ENCODE measurements around the gene ATG12. TPM values are rescaled to one million over a fixed set of nuclear protein-coding genes. Genes with fewer than 3 reads are reported as not detected.

The ATG12 gene
- total and polyA plus RNA-seq, 2 of the 13 experiments (the other 11 are each of a cell fraction or from before 2014, with no cell fraction given): 46.4 to 58.1 TPM

DNA sequence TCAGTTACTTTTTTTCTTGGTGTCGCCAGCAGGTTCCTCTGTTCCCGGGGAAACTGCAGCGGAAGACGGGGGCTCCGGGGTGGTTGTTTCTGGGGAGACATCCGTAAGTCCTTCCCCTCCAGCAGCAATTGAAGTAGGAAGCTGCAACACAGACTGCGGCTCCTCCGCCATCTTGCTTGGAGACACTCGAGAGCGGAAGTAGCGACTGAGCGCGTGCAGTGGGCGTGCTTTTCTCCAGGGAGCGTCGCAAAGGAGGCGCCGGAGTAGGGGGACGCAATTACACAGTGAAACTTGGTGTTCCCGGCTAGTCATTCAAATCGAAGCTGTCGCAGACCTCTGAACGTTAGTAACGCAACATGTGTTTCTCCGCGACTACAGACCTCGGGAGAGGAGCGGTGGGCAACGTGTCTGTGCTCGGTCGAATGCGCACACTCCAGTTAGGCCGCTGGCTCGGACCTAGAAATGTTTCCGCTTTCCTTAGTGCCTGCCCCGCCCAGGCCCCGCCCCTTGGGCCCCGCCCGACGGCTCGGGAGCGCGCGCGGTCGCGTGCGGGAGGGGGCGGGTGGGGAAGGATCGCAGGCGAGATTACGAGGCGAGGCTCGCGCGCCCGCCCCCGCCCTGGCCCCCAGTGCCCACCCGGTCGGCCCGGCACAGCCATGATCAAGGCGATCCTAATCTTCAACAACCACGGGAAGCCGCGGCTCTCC, at the start of gene ATG12, which contains the start of gene AP3S1 (continued):
- TF ChIP-seq, protein P1, sequence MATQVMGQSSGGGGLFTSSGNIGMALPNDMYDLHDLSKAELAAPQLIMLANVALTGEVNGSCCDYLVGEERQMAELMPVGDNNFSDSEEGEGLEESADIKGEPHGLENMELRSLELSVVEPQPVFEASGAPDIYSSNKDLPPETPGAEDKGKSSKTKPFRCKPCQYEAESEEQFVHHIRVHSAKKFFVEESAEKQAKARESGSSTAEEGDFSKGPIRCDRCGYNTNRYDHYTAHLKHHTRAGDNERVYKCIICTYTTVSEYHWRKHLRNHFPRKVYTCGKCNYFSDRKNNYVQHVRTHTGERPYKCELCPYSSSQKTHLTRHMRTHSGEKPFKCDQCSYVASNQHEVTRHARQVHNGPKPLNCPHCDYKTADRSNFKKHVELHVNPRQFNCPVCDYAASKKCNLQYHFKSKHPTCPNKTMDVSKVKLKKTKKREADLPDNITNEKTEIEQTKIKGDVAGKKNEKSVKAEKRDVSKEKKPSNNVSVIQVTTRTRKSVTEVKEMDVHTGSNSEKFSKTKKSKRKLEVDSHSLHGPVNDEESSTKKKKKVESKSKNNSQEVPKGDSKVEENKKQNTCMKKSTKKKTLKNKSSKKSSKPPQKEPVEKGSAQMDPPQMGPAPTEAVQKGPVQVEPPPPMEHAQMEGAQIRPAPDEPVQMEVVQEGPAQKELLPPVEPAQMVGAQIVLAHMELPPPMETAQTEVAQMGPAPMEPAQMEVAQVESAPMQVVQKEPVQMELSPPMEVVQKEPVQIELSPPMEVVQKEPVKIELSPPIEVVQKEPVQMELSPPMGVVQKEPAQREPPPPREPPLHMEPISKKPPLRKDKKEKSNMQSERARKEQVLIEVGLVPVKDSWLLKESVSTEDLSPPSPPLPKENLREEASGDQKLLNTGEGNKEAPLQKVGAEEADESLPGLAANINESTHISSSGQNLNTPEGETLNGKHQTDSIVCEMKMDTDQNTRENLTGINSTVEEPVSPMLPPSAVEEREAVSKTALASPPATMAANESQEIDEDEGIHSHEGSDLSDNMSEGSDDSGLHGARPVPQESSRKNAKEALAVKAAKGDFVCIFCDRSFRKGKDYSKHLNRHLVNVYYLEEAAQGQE (IDR thresholded peaks at IDR 0.05; ENCODE audit: borderline replicate concordance in 1 of 2, low read depth in 1 of 2, low read length in 2 of 2): peak in 1 of 2 experiments; percentile 79; a peak in 1 of 4 replicates
- TF ChIP-seq ISL2 (CRISPR knock-in tag; IDR thresholded peaks at IDR 0.05) (peak; percentile 60), SOX13 (IDR thresholded peaks at IDR 0.05) (no peak), SOX13 (CRISPR knock-in tag; conservative IDR thresholded peaks at IDR 0.05 in 1 of 2, IDR thresholded peaks at IDR 0.05 in 1 of 2) (peak in 1 of 2 experiments; percentile 49; a peak in 2 of 4 replicates), KAT7 (CRISPR knock-in tag; IDR thresholded peaks at IDR 0.05; ENCODE audit: borderline replicate concordance) (no peak; the same call in 1 of the 2 replicates), ZNF331 (CRISPR knock-in tag; IDR thresholded peaks at IDR 0.05) (peak; percentile 83), DNMT1 (CRISPR knock-in tag; IDR thresholded peaks at IDR 0.05) (no peak), NONO (IDR thresholded peaks at IDR 0.05) (no peak), NONO (CRISPR knock-in tag; conservative IDR thresholded peaks at IDR 0.05) (peak; percentile 70), HCFC1 (IDR thresholded peaks at IDR 0.05; ENCODE audit: low read depth, low read length) (no peak), ZNF382 (CRISPR knock-in tag; IDR thresholded peaks at IDR 0.05; ENCODE audit: borderline replicate concordance) (no peak), SMC3 (IDR thresholded peaks at IDR 0.05; ENCODE audit: low read length) (no peak), KMT2A (CRISPR knock-in tag; IDR thresholded peaks at IDR 0.05) (peak; percentile 80), SNAPC2 (CRISPR knock-in tag; IDR thresholded peaks at IDR 0.05) (no peak), MIER2 (CRISPR knock-in tag; IDR thresholded peaks at IDR 0.05) (peak; percentile 70; the same call in 1 of the 2 replicates), TBX2 (CRISPR knock-in tag; IDR thresholded peaks at IDR 0.05; ENCODE audit: borderline replicate concordance) (peak; percentile 93), ZNF713 (CRISPR knock-in tag; IDR thresholded peaks at IDR 0.05) (no peak; the same call in none of the 2 replicates), CENPX (CRISPR knock-in tag; IDR thresholded peaks at IDR 0.05) (no peak)
- TF ChIP-seq, protein P2, sequence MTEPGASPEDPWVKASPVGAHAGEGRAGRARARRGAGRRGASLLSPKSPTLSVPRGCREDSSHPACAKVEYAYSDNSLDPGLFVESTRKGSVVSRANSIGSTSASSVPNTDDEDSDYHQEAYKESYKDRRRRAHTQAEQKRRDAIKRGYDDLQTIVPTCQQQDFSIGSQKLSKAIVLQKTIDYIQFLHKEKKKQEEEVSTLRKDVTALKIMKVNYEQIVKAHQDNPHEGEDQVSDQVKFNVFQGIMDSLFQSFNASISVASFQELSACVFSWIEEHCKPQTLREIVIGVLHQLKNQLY (CRISPR knock-in tag; IDR thresholded peaks at IDR 0.05): peak; percentile 65; the same call in 1 of the 2 replicates
- TF ChIP-seq, protein P3, sequence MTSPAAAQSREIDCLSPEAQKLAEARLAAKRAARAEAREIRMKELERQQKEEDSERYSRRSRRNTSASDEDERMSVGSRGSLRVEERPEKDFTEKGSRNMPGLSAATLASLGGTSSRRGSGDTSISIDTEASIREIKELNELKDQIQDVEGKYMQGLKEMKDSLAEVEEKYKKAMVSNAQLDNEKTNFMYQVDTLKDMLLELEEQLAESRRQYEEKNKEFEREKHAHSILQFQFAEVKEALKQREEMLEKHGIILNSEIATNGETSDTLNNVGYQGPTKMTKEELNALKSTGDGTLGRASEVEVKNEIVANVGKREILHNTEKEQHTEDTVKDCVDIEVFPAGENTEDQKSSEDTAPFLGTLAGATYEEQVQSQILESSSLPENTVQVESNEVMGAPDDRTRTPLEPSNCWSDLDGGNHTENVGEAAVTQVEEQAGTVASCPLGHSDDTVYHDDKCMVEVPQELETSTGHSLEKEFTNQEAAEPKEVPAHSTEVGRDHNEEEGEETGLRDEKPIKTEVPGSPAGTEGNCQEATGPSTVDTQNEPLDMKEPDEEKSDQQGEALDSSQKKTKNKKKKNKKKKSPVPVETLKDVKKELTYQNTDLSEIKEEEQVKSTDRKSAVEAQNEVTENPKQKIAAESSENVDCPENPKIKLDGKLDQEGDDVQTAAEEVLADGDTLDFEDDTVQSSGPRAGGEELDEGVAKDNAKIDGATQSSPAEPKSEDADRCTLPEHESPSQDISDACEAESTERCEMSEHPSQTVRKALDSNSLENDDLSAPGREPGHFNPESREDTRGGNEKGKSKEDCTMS (CRISPR knock-in tag; conservative IDR thresholded peaks at IDR 0.05): peak; percentile 7; the same call in 1 of the 2 replicates
- TF ChIP-seq, protein P4, sequence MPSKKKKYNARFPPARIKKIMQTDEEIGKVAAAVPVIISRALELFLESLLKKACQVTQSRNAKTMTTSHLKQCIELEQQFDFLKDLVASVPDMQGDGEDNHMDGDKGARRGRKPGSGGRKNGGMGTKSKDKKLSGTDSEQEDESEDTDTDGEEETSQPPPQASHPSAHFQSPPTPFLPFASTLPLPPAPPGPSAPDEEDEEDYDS (CRISPR knock-in tag; IDR thresholded peaks at IDR 0.05): peak; percentile 92
- TF ChIP-seq, protein P5, sequence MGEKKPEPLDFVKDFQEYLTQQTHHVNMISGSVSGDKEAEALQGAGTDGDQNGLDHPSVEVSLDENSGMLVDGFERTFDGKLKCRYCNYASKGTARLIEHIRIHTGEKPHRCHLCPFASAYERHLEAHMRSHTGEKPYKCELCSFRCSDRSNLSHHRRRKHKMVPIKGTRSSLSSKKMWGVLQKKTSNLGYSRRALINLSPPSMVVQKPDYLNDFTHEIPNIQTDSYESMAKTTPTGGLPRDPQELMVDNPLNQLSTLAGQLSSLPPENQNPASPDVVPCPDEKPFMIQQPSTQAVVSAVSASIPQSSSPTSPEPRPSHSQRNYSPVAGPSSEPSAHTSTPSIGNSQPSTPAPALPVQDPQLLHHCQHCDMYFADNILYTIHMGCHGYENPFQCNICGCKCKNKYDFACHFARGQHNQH (CRISPR knock-in tag; IDR thresholded peaks at IDR 0.05): peak; percentile 87

All from HepG2 (cell line).